HEK293 (cell line): ENCODE measurements around the gene CCDC78.

ENCODE experiments used
- CTCF ChIA-PET: fragments of 350-600 bp; formaldehyde crosslinking; extraction: SDS; loops from one replicate; lab custom pipeline; 2021; ENCODE audit warnings: antibody characterized with exemption; lab: Yijun Ruan, JAX
- POLR2A ChIA-PET: fragments of 300-600 bp; formaldehyde crosslinking; extraction: SDS; loops from one replicate; lab custom pipeline; 2020; ENCODE audit warnings: antibody characterized with exemption, inconsistent platforms; lab: Yijun Ruan, JAX
- H3K27ac ChIP-seq: fragments of 200-500 bp; sonication (Bioruptor generic); 2 replicates; pipeline ENCODE4 v1.5.1; 2014; ENCODE audit warnings: low read depth, low read length, control low read depth, inconsistent platforms; ENCODE audit errors: extremely low read depth
- H3K36me3 ChIP-seq, 2 experiments: fragments of 200-500 bp in 1 of 2; sonication (Bioruptor generic) in 1 of 2; 1 replicate in 1 of 2; 2 replicates in 1 of 2; pipeline ENCODE4 v1.5.1; 2014 to 2017; ENCODE audit warnings: inconsistent platforms in 2 of 2, low read length in 2 of 2; ENCODE audit not compliant: control insufficient read depth in 2 of 2, insufficient read depth in 1 of 2
- H3K4me1 ChIP-seq: fragments of 200-500 bp; sonication (Bioruptor generic); 2 replicates; pipeline ENCODE4 v1.5.1; 2014; ENCODE audit warnings: mild to moderate bottlenecking, low read length, inconsistent platforms; ENCODE audit not compliant: control insufficient read depth, insufficient read depth
- H3K4me3 ChIP-seq: 2 replicates; pipeline ENCODE4 v1.5.1; 2011; ENCODE audit warnings: low read depth, mild to moderate bottlenecking, control low read depth, low read length, moderate library complexity
- H3K9me3 ChIP-seq: fragments of 200-500 bp; sonication (Bioruptor generic); 2 replicates; pipeline ENCODE4 v1.5.1; 2014; ENCODE audit warnings: low read depth, low read length, inconsistent platforms; ENCODE audit not compliant: control insufficient read depth, insufficient read depth
- KLF16 ChIP-seq: fragments of 450-650 bp; formaldehyde crosslinking; IDR thresholded peaks from 2 replicates; pipeline ENCODE4 v1.5.1; 2017; ENCODE audit warnings: missing biosample characterization, missing genetic modification characterization
- ZFHX2 ChIP-seq: fragments of 450-650 bp; formaldehyde crosslinking; conservative IDR thresholded peaks from 2 replicates; pipeline ENCODE4 v1.5.1; 2016; ENCODE audit warnings: missing biosample characterization, missing genetic modification characterization
- ZNF133 ChIP-seq: fragments of 450-650 bp; formaldehyde crosslinking; IDR thresholded peaks from 2 replicates; pipeline ENCODE4 v1.5.1; 2016; ENCODE audit warnings: missing biosample characterization, missing genetic modification characterization
- ZNF24 ChIP-seq: fragments of 450-650 bp; formaldehyde crosslinking; IDR thresholded peaks from 2 replicates; pipeline ENCODE4 v1.5.1; 2016; ENCODE audit warnings: missing biosample characterization, missing genetic modification characterization
- ZNF292 ChIP-seq: fragments of 450-650 bp; formaldehyde crosslinking; IDR thresholded peaks from 2 replicates; pipeline ENCODE4 v1.5.1; 2016; ENCODE audit warnings: low read depth, missing biosample characterization, missing genetic modification characterization, borderline replicate concordance
- ZNF549 ChIP-seq: fragments of 450-650 bp; IDR thresholded peaks from 2 replicates; pipeline ENCODE4 v1.5.1; 2018; ENCODE audit warnings: missing biosample characterization, missing genetic modification characterization, mild to moderate bottlenecking, inconsistent platforms, moderate library complexity
- ZNF623 ChIP-seq: fragments of 450-650 bp; formaldehyde crosslinking; IDR thresholded peaks from 2 replicates; pipeline ENCODE4 v1.5.1; 2016; ENCODE audit warnings: missing biosample characterization, missing genetic modification characterization
- ZNF670 ChIP-seq: fragments of 450-650 bp; formaldehyde crosslinking; IDR thresholded peaks from 2 replicates; pipeline ENCODE4 v1.5.1; 2016; ENCODE audit warnings: missing biosample characterization, missing genetic modification characterization, low read depth
- ZNF768 ChIP-seq: fragments of 450-650 bp; formaldehyde crosslinking; IDR thresholded peaks from 2 replicates; pipeline ENCODE4 v1.5.1; 2018; ENCODE audit warnings: missing biosample characterization, mild to moderate bottlenecking, missing genetic modification characterization
- ZNF785 ChIP-seq: fragments of 450-650 bp; formaldehyde crosslinking; IDR thresholded peaks from 2 replicates; pipeline ENCODE4 v1.5.1; 2016; ENCODE audit warnings: missing biosample characterization, missing genetic modification characterization
- ZNF830 ChIP-seq: fragments of 450-650 bp; IDR thresholded peaks from 2 replicates; pipeline ENCODE4 v1.5.0; 2018; ENCODE audit warnings: missing biosample characterization, missing genetic modification characterization, low read depth, mild to moderate bottlenecking, moderate library complexity
- TF ChIP-seq, protein P1 (sequence below): fragments of 450-650 bp; IDR thresholded peaks from 2 replicates; pipeline ENCODE4 v1.5.1; 2018; ENCODE audit warnings: missing biosample characterization, mild to moderate bottlenecking, missing genetic modification characterization
- TF ChIP-seq, protein P2 (sequence below): fragments of 450-650 bp; formaldehyde crosslinking; IDR thresholded peaks from 2 replicates; pipeline ENCODE4 v1.5.1; 2016; ENCODE audit warnings: missing biosample characterization, missing genetic modification characterization
- TF ChIP-seq, protein P3 (sequence below): fragments of 450-650 bp; formaldehyde crosslinking; IDR thresholded peaks from 2 replicates; pipeline ENCODE4 v1.5.1; 2017; ENCODE audit warnings: missing biosample characterization, missing genetic modification characterization
- TF ChIP-seq, protein P4 (sequence below): fragments of 450-650 bp; formaldehyde crosslinking; IDR thresholded peaks from 2 replicates; pipeline ENCODE4; 2016; ENCODE audit warnings: missing biosample characterization, missing genetic modification characterization
- TF ChIP-seq, protein P5 (sequence below): fragments of 450-650 bp; formaldehyde crosslinking; IDR thresholded peaks from 2 replicates; pipeline ENCODE4 v1.5.0; 2017; ENCODE audit warnings: missing biosample characterization, missing genetic modification characterization, borderline replicate concordance
- TF ChIP-seq, protein P6 (sequence below): fragments of 450-650 bp; formaldehyde crosslinking; IDR thresholded peaks from 2 replicates; pipeline ENCODE4 v1.5.1; 2016; ENCODE audit warnings: missing biosample characterization, missing genetic modification characterization

The CCDC78 gene

DNA sequence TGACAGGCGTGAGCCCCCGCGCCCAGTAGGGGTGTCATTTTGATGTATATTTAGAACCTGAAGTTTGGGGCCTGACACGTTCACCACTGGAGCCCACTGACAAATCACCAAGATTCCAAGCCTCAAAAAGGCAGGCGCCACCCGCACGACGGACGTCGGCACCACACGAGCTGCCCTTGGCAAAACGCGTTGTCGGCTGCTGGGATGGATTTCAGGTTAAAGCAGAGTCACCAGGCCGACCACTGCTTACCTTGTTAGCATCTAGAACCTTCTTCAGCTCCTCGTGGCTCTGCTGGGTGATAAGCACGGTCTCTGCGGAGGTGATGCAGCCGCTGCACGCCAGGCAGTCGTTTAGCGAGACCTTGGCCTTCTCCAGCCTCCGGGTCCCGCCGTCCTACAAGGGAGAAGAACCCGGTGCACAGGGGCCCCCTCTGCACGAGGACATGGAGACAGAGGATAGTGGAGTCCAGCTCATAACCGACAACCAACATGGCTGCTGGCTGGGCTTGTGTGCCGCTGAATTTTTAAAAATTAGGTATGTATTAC is 10.8 kb upstream of the CCDC78 start (continued):
- TF ChIP-seq, protein P1, sequence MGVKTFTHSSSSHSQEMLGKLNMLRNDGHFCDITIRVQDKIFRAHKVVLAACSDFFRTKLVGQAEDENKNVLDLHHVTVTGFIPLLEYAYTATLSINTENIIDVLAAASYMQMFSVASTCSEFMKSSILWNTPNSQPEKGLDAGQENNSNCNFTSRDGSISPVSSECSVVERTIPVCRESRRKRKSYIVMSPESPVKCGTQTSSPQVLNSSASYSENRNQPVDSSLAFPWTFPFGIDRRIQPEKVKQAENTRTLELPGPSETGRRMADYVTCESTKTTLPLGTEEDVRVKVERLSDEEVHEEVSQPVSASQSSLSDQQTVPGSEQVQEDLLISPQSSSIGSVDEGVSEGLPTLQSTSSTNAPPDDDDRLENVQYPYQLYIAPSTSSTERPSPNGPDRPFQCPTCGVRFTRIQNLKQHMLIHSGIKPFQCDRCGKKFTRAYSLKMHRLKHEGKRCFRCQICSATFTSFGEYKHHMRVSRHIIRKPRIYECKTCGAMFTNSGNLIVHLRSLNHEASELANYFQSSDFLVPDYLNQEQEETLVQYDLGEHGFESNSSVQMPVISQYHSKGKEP (tag by site-specific recombination), result no peak
- TF ChIP-seq ZNF670 (tag by site-specific recombination) (no peak), KLF16 (no peak)

DNA sequence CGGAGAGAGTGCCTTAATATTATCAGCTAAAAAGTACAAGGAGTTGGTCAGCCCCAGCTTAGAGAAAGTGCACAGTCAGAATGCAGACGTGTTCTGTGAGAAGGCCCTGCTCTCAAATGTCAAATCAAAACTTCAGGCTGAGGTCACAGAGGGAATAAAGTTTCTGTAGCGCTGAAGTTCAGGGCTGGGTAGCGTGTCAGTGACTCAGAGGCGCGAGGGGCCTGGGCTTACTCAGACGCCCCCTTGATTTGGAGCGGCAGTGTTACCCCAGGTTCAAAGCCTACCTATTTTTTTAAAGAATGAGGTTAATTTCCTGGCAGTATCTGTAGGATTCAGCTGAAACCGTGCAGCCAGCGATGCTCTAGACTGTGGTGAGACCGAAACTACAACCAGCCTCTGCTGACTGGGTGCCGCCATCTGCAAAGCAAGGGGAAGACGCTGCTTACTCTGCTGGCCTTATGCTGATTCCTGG is 9.8 kb upstream of the CCDC78 start:
- ChIA-PET POLR2A (interaction anchor here (0.6 to 1.9 kb wide), 2 partner anchors 8 to 573 kb away, joined by 3 to 4 read pairs; partner anchors contain the start of gene UBE2I), CTCF (interaction anchor here (0.6 to 2.9 kb wide), 2 partner anchors 10 to 24 kb away, joined by 3 to 10 read pairs; partner anchors contain the start of gene CCDC78)
- Histone ChIP-seq H3K4me1 (0 out of 2 replicates have a peak, but pooled peaks cover 2% of the 10 kb centered on the region), H3K9me3 (no peaks in the 10 kb centered on the region)
- TF ChIP-seq ZNF623 (tag by site-specific recombination), result no peak
- no peak for TF ChIP-seq ZNF768 (tag by site-specific recombination)
- TF ChIP-seq, protein P2, sequence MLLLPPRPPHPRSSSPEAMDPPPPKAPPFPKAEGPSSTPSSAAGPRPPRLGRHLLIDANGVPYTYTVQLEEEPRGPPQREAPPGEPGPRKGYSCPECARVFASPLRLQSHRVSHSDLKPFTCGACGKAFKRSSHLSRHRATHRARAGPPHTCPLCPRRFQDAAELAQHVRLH (tag by site-specific recombination), result no peak
- TF ChIP-seq, protein P3, sequence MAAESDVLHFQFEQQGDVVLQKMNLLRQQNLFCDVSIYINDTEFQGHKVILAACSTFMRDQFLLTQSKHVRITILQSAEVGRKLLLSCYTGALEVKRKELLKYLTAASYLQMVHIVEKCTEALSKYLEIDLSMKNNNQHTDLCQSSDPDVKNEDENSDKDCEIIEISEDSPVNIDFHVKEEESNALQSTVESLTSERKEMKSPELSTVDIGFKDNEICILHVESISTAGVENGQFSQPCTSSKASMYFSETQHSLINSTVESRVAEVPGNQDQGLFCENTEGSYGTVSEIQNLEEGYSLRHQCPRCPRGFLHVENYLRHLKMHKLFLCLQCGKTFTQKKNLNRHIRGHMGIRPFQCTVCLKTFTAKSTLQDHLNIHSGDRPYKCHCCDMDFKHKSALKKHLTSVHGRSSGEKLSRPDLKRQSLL (tag by site-specific recombination), result no peak
- no peak for TF ChIP-seq ZNF549 (tag by site-specific recombination)
- TF ChIP-seq ZNF133, result no peak
- no peak for TF ChIP-seq ZNF292 (tag by site-specific recombination)
- TF ChIP-seq, protein P4, sequence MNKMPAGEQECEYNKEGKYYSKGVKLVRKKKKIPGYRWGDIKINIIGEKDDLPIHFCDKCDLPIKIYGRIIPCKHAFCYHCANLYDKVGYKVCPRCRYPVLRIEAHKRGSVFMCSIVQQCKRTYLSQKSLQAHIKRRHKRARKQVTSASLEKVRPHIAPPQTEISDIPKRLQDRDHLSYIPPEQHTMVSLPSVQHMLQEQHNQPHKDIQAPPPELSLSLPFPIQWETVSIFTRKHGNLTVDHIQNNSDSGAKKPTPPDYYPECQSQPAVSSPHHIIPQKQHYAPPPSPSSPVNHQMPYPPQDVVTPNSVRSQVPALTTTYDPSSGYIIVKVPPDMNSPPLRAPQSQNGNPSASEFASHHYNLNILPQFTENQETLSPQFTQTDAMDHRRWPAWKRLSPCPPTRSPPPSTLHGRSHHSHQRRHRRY, result no peak
- TF ChIP-seq, protein P5, sequence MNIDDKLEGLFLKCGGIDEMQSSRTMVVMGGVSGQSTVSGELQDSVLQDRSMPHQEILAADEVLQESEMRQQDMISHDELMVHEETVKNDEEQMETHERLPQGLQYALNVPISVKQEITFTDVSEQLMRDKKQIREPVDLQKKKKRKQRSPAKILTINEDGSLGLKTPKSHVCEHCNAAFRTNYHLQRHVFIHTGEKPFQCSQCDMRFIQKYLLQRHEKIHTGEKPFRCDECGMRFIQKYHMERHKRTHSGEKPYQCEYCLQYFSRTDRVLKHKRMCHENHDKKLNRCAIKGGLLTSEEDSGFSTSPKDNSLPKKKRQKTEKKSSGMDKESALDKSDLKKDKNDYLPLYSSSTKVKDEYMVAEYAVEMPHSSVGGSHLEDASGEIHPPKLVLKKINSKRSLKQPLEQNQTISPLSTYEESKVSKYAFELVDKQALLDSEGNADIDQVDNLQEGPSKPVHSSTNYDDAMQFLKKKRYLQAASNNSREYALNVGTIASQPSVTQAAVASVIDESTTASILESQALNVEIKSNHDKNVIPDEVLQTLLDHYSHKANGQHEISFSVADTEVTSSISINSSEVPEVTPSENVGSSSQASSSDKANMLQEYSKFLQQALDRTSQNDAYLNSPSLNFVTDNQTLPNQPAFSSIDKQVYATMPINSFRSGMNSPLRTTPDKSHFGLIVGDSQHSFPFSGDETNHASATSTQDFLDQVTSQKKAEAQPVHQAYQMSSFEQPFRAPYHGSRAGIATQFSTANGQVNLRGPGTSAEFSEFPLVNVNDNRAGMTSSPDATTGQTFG (tag by site-specific recombination), result no peak
- no peak for TF ChIP-seq ZNF24 (tag by site-specific recombination)
- TF ChIP-seq ZNF830 (tag by site-specific recombination), result no peak
- TF ChIP-seq, protein P6, sequence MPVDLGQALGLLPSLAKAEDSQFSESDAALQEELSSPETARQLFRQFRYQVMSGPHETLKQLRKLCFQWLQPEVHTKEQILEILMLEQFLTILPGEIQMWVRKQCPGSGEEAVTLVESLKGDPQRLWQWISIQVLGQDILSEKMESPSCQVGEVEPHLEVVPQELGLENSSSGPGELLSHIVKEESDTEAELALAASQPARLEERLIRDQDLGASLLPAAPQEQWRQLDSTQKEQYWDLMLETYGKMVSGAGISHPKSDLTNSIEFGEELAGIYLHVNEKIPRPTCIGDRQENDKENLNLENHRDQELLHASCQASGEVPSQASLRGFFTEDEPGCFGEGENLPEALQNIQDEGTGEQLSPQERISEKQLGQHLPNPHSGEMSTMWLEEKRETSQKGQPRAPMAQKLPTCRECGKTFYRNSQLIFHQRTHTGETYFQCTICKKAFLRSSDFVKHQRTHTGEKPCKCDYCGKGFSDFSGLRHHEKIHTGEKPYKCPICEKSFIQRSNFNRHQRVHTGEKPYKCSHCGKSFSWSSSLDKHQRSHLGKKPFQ (tag by site-specific recombination), result no peak
- no peak for TF ChIP-seq ZFHX2 (tag by site-specific recombination)
- no peak for TF ChIP-seq ZNF785 (tag by site-specific recombination)
- TF ChIP-seq, all 188 proteins: peak for 0
- Histone ChIP-seq H3K27ac (no peak overlapping the region), H3K4me3 (no peak overlapping the region), H3K36me3 (peaks cover 6 to 66% of the 10 kb centered on the region in 2 experiments; a peak in 2 of 3 replicates)
